H1 (cell line): ENCODE results near the gene IZUMO2. TPM values are rescaled to one million over a fixed set of nuclear protein-coding genes. Genes with fewer than 3 reads are reported as not detected.

Experiments used
- CTCF ChIA-PET: fragments of 300-600 bp; sonication (Branson Sonifier 250); formaldehyde crosslinking; loops from one replicate; lab custom pipeline; 2021; ENCODE audit not compliant: partially characterized antibody; lab: Charles Lee
- POLR2A ChIA-PET: fragments of 300-600 bp; sonication (Branson Sonifier 250); formaldehyde crosslinking; loops from one replicate; lab custom pipeline; 2021; ENCODE audit warnings: inconsistent platforms; ENCODE audit not compliant: partially characterized antibody; lab: Charles Lee
- DNase-seq, 2 experiments: peaks; one replicate each; pipeline versions ENCODE4 v3.0.0 to v3.0.0-alpha.2; 2010 to 2022; ENCODE audit warnings: low spot score in 2 of 2, low read depth in 1 of 2, mixed read lengths in 1 of 2
- FAIRE-seq: peaks from 2 replicates; lab custom pipeline; 2011; peaks lifted over from hg19 to GRCh38; lab: Jason Lieb, UNC
- H2AFZ ChIP-seq: 2 replicates; pipeline ENCODE4 v1.8.1; 2012; ENCODE audit warnings: low read length, inconsistent platforms
- H2AK5ac ChIP-seq: 2 replicates; pipeline ENCODE4 v1.6.1; 2013; ENCODE audit warnings: low read depth, low read length
- H2BK120ac ChIP-seq: replicated peaks from 2 replicates; pipeline ENCODE3; 2013; ENCODE audit warnings: low read depth, low read length, inconsistent platforms
- H2BK12ac ChIP-seq: 2 replicates; pipeline ENCODE4 v1.6.1; 2013; ENCODE audit warnings: low read depth, low read length
- H2BK15ac ChIP-seq: 2 replicates; pipeline ENCODE4 v1.6.1; 2013; ENCODE audit warnings: low read length
- H2BK20ac ChIP-seq: 2 replicates; pipeline ENCODE4 v1.6.1; 2013; ENCODE audit warnings: low read length
- H2BK5ac ChIP-seq: 2 replicates; pipeline ENCODE4 v1.6.1; 2013; ENCODE audit warnings: low read depth, low read length
- H3K14ac ChIP-seq: 2 replicates; pipeline ENCODE4 v1.6.1; 2013; ENCODE audit warnings: inconsistent platforms; ENCODE audit not compliant: insufficient read length
- H3K18ac ChIP-seq: 2 replicates; pipeline ENCODE4 v1.6.1; 2013; ENCODE audit warnings: low read length; ENCODE audit errors: extremely low read depth
- H3K23ac ChIP-seq: 2 replicates; pipeline ENCODE4 v1.6.1; 2013; ENCODE audit warnings: inconsistent platforms; ENCODE audit not compliant: insufficient read length
- H3K23me2 ChIP-seq: 2 replicates; pipeline ENCODE4 v1.6.1; 2013; ENCODE audit warnings: low read depth, low read length
- H3K27ac ChIP-seq: 2 replicates; pipeline ENCODE4 v1.6.1; 2011; ENCODE audit warnings: low read depth, low read length, inconsistent platforms
- H3K27me3 ChIP-seq, 4 experiments: replicated peaks in 1 of 4; 1 replicate in 1 of 4; 2 replicates in 3 of 4; pipeline versions ENCODE4 v1.6.1 to v1.8.1; 2011 to 2013; ENCODE audit warnings: low read length in 3 of 4, mild to moderate bottlenecking in 3 of 4, inconsistent platforms in 2 of 4, mixed read lengths in 2 of 4, moderate library complexity in 1 of 4; ENCODE audit not compliant: control insufficient read depth in 3 of 4, insufficient read depth in 3 of 4; ENCODE audit errors: extremely low read depth in 1 of 4
- H3K36me3 ChIP-seq, 4 experiments: 2 replicates each; pipeline versions ENCODE4 v1.6.1 to v1.8.1; 2011 to 2013; ENCODE audit warnings: mild to moderate bottlenecking in 4 of 4, low read length in 3 of 4, moderate library complexity in 2 of 4, control low read depth in 1 of 4, inconsistent platforms in 1 of 4; ENCODE audit not compliant: insufficient read depth in 4 of 4, control insufficient read depth in 2 of 4
- H3K4ac ChIP-seq: replicated peaks from 2 replicates; pipeline ENCODE3; 2013; ENCODE audit warnings: low read length, low read depth, mixed read lengths, inconsistent platforms; ENCODE audit not compliant: insufficient read length
- H3K4me1 ChIP-seq, 4 experiments: replicated peaks in 1 of 4; 1 replicate in 1 of 4; 2 replicates in 3 of 4; pipeline versions ENCODE4 v1.6.1 to v1.8.1; 2011 to 2013; ENCODE audit warnings: low read length in 3 of 4, inconsistent platforms in 2 of 4, mixed read lengths in 1 of 4; ENCODE audit not compliant: insufficient read depth in 4 of 4, control insufficient read depth in 3 of 4
- H3K4me2 ChIP-seq, 2 experiments: 2 replicates each; pipeline versions ENCODE4 v1.6.1 to v1.8.1; 2011 to 2013; ENCODE audit warnings: low read depth in 2 of 2, low read length in 2 of 2, control low read depth in 1 of 2, inconsistent platforms in 1 of 2, mild to moderate bottlenecking in 1 of 2; ENCODE audit not compliant: insufficient read depth in 1 of 2
- H3K4me3 ChIP-seq, 4 experiments: fragments of 200-600, 300-600 bp in 1 of 4; sonication (generic), shearing (Covaris generic), sonication (Bioruptor Twin) in 1 of 4; 2 replicates each; pipeline versions ENCODE4 v1.5.1 to v1.8.1; 2011 to 2016; ENCODE audit warnings: low read length in 4 of 4, low read depth in 3 of 4, control low read depth in 2 of 4, inconsistent platforms in 2 of 4, mild to moderate bottlenecking in 2 of 4, mixed read lengths in 1 of 4, moderate library complexity in 1 of 4; ENCODE audit not compliant: insufficient read depth in 2 of 4; ENCODE audit errors: extremely low read depth in 1 of 4
- H3K56ac ChIP-seq: replicated peaks from 2 replicates; pipeline ENCODE3; 2013; ENCODE audit warnings: low read depth, mild to moderate bottlenecking, mixed read lengths, low read length, inconsistent platforms; ENCODE audit not compliant: insufficient read length
- H3K79me1 ChIP-seq: 2 replicates; pipeline ENCODE4 v1.6.1; 2013; ENCODE audit warnings: low read depth, low read length, control low read depth
- H3K79me2 ChIP-seq, 2 experiments: 2 replicates each; pipeline versions ENCODE4 v1.6.1 to v1.8.1; 2012 to 2013; ENCODE audit warnings: low read length in 2 of 2, mild to moderate bottlenecking in 2 of 2, inconsistent platforms in 1 of 2; ENCODE audit not compliant: insufficient read depth in 2 of 2, control insufficient read depth in 1 of 2
- H3K9ac ChIP-seq, 4 experiments: replicated peaks in 1 of 4; 1 replicate in 1 of 4; 2 replicates in 3 of 4; pipeline versions ENCODE4 v1.6.1 to v1.8.1; 2011 to 2013; ENCODE audit warnings: low read depth in 3 of 4, low read length in 3 of 4, control low read depth in 2 of 4, mild to moderate bottlenecking in 2 of 4, moderate library complexity in 2 of 4, inconsistent platforms in 1 of 4; ENCODE audit errors: extremely low read depth in 1 of 4
- H3K9me3 ChIP-seq, 2 experiments: 2 replicates each; pipeline versions ENCODE4 v1.6.1 to v1.8.1; 2012 to 2013; ENCODE audit warnings: mild to moderate bottlenecking in 2 of 2, moderate library complexity in 2 of 2, control low read depth in 1 of 2, inconsistent platforms in 1 of 2, low read depth in 1 of 2, low read length in 1 of 2, mixed read lengths in 1 of 2; ENCODE audit not compliant: insufficient read depth in 2 of 2
- H4K20me1 ChIP-seq, 2 experiments: replicated peaks in 1 of 2; 2 replicates each; pipeline versions ENCODE3 to v1.8.1; 2011 to 2013; ENCODE audit warnings: inconsistent platforms in 2 of 2, low read length in 2 of 2, mild to moderate bottlenecking in 1 of 2; ENCODE audit not compliant: insufficient read depth in 2 of 2, control insufficient read depth in 1 of 2
- H4K5ac ChIP-seq: 2 replicates; pipeline ENCODE4 v1.6.1; 2013; ENCODE audit warnings: low read length, low read depth, mixed read lengths, inconsistent platforms; ENCODE audit not compliant: insufficient read length
- H4K8ac ChIP-seq: 2 replicates; pipeline ENCODE4 v1.8.0; 2013; ENCODE audit warnings: mild to moderate bottlenecking, moderate library complexity, low read length, inconsistent platforms; ENCODE audit not compliant: insufficient read depth; ENCODE audit errors: extremely low read depth
- H4K91ac ChIP-seq: replicated peaks from 2 replicates; pipeline ENCODE3; 2013; ENCODE audit warnings: low read length, mixed read lengths, inconsistent platforms; ENCODE audit not compliant: insufficient read length
- ZNF274 ChIP-seq: IDR thresholded peaks from 2 replicates; pipeline ENCODE4 v1.7.0; 2012; ENCODE audit warnings: low read length, borderline replicate concordance; ENCODE audit errors: extremely low read depth
- polyA plus RNA-seq, 7 experiments: library from polyadenylated mRNA; depleted of rRNA in 3 of 7; stranded (reverse) in 5 of 7; unstranded in 2 of 7; fragments of >200 nt in 5 of 7; fragments of 200-250 nt in 2 of 7; gene quantifications; 1 replicate in 5 of 7; 2 replicates in 1 of 7; 4 replicates in 1 of 7; pipeline versions ENCODE4 v1.2.1 to v1.2.3, GENCODE V29; 2011 to 2013; ENCODE audit warnings: missing spikeins in 2 of 7, mixed read lengths in 2 of 7
- total RNA-seq: library from RNA; stranded (reverse); fragmentation: NEBNext Ultra II Directional; extraction: Animal tissue kit (Norgen Biotek cat#: 25700); gene quantifications from 2 replicates; pipeline ENCODE4 v1.2.1, GENCODE V29; 2021
- TF ChIP-seq, protein P1 (sequence below): IDR thresholded peaks from 2 replicates; pipeline ENCODE4 v1.6.1; 2011; ENCODE audit warnings: low read length, improper control_type of control experiment

IZUMO2 gene
- total and polyA plus RNA-seq, 2 of the 8 experiments (the other 6 are each of a cell fraction or from before 2014, with no cell fraction given), result 1.7 to 1.9 TPM

GRCh38 chr19:50158577-50158976, 4.5 kb downstream of the IZUMO2 start:
- Histone ChIP-seq H3K4ac (no peak overlapping the region), H4K8ac (no peak overlapping the region), H3K23me2 (no peaks in the 10 kb centered on the region), H3K36me3 (no peaks in the 10 kb centered on the region), H2AK5ac (no peak overlapping the region), H3K14ac (no peak overlapping the region), H3K56ac (no peak overlapping the region), H4K20me1 (no peaks in the 10 kb centered on the region), H3K4me3 (no peak overlapping the region), H2AFZ (no peak overlapping the region), H2BK20ac (no peak overlapping the region), H3K79me1 (no peaks in the 10 kb centered on the region), H3K4me2 (no peak overlapping the region), H3K9ac (no peak overlapping the region), H3K4me1 (peaks cover 0 to 3% (median 0%) of the 10 kb centered on the region in 4 experiments; a peak in 1 of 7 replicates), H3K18ac (no peak overlapping the region), H4K91ac (no peak overlapping the region), H3K9me3 (peaks cover 0 to 17% of the 10 kb centered on the region in 2 experiments; a peak in 2 of 4 replicates), H3K27me3 (no peaks in the 10 kb centered on the region), H2BK5ac (no peak overlapping the region), H3K23ac (no peak overlapping the region), H2BK12ac (no peak overlapping the region), H2BK120ac (no peak overlapping the region), H3K79me2 (no peaks in the 10 kb centered on the region), H2BK15ac (no peak overlapping the region), H4K5ac (no peak overlapping the region), H3K27ac (no peak overlapping the region)
- TF ChIP-seq ZNF274, result no peak
- TF ChIP-seq, protein P1, sequence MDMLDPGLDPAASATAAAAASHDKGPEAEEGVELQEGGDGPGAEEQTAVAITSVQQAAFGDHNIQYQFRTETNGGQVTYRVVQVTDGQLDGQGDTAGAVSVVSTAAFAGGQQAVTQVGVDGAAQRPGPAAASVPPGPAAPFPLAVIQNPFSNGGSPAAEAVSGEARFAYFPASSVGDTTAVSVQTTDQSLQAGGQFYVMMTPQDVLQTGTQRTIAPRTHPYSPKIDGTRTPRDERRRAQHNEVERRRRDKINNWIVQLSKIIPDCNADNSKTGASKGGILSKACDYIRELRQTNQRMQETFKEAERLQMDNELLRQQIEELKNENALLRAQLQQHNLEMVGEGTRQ, result 0 out of 2 replicates have a peak, but pooled peaks have one; percentile 39
- CTCF ChIA-PET, result interaction anchor here (1.0 kb wide), 1 partner anchor 101 kb away, joined by 3 read pairs; no protein-coding TSS in a partner anchor
- no peak for FAIRE-seq
- DNase-seq, result no peak
- POLR2A ChIA-PET, result no interaction called here
